NCI-H2081 treated with DMSO at 0.1 percent for 48 hours (cell line): ENCODE data around the gene ERVFRD-1.
"Not testable (repeated sequence)": the region's sequence is repeated elsewhere in the genome, so short reads cannot be mapped to it uniquely, and the experiment has no call there.

Experiments
- DNase-seq: peaks from one replicate; lab custom pipeline; 2025; lab: John Stamatoyannopoulos, UW

ERVFRD-1 gene

DNA sequence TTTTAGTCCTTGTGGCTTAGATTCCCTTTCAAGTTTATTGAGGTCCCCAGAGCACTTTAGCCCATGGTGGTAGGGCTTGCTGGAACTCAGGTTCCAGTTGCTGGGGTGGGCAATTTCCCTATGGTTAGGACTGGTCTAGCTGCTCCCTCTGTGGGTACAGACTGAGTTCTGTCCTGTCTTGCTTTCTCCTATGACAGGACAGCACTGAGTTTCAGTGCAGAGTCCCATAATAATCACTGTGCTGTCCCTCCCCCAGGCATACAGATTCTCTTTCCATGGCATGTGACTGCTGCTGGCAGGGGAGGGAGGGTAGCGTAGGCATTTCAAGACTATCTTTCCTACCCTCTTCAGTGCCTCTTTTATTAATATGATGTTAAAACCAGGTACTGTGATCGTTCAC lies 17.1 kb upstream of the ERVFRD-1 start:
- DNase-seq: no peak

DNA sequence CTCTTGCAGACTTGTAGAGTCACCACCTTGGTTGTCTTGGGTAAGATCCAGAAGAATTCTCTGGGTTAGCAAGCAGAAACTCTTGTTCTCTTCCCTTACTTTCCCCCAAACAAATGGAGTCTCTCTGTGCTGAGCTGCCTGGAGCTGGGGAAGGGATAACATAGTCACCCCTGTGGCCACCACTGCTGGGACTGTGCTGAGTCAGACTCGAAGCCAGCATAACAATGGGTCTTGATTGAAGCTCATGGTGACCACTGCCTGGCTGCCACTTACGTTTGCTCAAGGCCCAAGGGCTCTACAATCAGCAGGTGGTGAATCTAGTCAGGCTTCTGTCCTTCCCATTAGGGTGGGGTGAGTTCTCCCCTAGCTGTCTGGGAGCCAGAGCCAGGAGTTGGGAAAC lies 15.4 kb upstream of the ERVFRD-1 start:
- no peak for DNase-seq

DNA sequence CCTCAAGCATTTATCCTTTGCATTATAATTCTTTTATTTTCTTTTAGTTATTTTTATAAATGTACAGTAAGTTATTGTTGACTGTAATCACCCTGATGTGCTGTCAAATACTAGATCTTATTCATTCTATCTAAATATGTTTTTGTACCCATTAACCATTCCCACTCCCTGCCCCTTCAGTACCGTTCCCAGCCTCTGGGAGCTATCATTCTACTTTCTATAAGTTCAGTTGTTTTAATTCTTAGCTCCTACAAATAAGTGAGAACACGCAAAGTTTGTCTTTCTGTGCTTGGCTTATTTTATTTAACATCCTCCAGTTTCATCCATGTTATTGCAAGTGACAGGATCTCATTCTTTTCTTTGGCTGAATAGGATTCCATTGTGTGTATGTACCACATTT lies 12.5 kb upstream of the ERVFRD-1 start:
- DNase-seq: no peak

DNA sequence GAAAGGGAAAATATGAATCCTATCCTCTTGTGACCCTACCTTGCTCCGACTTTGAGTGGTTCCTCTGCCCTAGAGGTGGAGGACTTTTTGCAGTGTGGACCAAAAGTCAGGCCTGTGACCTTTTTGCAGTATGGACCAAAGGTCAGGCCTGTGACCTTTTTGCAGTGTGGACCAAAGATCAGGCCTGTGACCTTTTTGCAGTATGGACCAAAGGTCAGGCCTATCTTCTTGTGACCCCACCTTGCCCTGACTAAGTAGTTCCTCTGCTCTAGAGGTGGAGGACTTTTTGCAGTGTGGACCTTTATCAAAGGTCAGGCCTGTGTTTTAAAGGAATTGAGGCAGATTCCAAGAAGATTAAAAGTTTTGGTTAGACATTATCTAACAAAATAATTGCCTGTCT lies 10.9 kb upstream of the ERVFRD-1 start:
- no peak for DNase-seq

DNA sequence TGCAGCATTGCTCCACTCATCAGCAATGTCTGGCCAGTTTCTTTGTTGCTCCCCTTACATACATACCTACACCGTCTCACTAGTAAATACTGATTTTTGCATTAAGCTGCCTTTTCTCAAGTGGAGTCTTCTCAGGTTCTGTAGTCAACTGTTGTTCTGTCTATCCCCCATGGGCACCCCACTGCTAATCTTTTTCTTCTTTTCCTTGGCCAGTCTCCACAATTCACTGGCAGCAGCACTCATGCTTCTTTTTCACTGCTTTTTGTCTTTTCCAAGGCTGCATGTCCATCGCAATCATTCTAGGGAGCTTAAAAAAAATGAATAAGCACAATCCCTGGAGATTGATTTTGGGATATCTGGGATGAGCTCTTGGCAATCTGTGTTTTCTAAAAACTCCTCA lies 10.3 kb upstream of the ERVFRD-1 start:
- no peak for DNase-seq

DNA sequence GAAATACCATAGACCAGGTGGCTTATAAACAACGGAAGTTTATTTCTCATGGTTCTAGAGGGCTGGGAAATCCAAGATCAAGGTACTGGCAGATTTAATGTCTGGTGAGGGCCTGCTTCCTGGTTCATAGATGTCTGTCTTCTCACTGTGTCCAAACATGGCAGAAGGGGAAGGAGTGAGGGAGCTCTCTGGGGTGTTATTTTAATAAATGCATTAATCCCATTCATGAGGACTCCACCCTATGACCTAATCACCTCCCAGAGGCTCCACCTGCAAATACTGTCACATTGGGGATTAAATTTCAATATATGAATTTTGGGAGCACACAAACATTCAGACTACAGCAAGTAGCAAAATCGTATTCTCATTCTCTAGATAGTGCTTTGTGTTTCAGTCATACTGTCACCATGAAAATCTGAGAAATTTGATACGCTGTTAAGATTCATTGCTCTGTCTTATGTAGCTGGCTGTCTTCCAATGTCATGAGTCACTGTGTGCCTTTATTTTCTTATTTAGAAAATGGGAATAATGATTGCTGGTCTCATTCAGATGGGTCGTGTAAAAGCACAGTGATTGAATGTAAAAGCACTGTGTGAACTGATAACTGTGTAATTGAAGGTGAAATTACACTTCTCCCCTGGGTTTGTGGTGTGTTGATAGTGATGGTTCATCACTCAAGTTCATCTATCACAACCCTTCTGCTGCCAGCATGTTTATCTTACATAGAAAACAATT lies 8.9 kb upstream of the ERVFRD-1 start:
- DNase-seq: peak; percentile 8

DNA sequence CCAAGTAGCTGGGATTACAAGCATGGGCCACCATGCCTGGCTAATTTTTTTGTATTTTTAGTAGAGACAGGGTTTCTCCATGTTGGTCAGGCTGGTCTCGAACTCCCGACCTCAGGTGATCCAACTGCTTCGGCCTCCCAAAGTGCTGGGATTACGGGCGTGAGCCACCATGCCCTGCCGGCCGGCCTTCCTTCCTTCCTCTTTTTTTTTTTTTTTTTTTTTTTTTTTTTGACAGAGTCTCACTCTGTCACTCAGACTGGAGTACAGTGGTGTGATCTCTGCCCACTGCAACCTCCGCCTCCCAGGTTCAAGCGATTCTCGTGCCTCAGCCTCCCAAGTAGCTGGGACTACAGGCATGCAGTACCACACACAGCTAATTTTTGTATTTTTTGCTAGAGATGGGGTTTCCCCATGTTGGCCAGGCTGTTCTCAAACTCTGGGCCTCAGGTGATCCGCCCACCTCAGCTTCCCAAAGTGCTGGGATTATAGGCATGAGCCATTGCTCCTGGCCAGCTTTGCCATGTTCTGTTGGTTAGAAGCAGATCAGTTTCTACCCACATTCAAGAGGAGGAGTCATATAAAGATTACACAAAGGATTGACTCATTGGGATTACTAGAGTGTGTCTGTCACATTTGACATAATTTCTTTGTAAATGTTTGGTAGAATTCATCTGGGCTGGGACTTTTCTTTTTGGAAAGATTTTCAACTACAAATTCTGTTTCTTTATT lies 4.4 kb upstream of the ERVFRD-1 start:
- not testable (repeated sequence) for DNase-seq

DNA sequence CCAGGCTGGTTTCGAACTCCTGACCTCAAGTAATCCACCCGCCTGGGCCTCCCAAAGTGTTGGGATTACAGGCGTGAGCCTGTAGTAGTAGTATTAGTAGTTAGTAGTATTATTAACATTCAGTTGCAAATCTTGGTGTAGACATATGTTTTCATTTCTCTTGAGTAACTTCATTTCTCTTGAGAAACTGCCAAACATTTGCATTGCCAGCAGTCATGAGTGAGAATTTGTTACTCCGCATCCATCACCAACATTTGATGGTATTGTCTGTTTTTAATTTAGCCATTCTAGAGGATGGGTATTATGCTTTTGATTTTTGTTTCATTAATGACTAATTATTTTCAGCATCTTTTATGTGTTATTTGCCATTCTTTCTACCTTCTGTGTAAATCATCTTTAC lies 1.5 kb upstream of the ERVFRD-1 start:
- DNase-seq: no peak

DNA sequence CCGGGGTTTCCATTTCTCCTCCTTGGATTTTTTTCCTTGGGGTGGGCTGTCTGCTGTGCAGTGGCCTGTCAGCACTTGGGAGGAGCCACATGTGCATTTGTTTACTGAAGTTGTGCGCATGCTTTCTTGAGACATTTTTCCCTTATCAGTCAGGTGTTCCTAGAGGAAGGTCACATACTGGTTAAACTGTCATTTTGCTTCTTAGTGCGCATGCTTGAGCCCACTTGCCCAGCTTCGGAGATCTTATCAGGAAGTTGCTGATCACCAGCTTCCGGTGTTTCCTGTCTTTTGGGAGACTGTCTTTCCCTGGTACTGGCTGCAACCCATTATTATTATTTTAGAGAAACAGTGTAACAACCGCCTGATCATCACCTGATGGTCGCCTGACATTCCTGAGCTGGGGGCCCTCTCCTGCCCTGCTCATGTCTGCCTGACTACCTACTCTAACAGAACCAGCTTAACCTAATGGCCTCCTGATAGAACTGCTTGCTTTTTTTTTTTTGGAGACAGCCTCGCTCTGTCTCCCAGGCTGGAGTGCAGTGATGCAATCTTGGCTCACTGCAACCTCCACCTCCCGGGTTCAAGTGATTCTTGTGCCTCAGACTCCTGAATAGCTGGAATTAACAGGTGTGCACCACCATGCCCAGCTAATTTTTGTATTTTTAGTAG lies 378 bp upstream of the ERVFRD-1 start:
- no peak for DNase-seq

DNA sequence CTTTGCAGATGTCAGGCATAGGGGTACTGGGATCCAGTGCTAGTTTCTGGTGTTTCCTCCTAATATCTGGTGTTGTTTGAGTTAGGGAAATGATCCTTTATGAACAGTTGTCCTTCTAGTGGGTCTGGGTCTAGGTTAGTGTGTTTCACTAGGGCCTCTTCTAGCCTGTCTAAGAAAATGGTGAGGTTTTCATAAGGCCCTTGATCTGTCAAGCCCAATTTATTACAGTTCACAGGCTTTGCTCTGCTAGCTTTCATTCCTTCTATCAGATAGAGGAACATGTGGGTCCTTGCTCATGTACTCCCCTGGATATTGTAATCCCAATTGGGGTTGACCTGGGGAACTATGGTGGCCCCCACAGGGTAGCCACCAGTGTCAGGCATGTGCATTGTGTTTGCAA lies 2.8 kb downstream of the ERVFRD-1 start:
- no peak for DNase-seq

DNA sequence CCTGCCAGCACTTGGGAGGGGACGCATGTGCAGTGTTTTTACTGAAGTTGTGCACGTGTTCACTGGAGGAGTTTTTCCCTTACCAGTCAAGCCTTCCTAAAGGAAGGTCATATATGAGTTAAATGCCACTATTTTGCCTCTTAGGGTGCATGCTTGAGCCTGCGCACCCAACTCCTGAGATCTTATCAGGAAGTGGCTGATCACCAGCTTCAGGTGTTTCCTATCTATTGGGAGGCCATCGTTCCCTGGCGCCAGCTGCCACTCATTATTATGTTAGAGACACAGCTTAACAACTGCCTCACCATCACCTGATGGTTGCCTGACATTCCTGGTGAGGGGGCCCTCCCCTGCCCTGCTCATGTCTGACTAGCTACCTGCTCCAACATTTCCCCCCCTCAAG lies 8.5 kb downstream of the ERVFRD-1 start:
- no peak for DNase-seq

DNA sequence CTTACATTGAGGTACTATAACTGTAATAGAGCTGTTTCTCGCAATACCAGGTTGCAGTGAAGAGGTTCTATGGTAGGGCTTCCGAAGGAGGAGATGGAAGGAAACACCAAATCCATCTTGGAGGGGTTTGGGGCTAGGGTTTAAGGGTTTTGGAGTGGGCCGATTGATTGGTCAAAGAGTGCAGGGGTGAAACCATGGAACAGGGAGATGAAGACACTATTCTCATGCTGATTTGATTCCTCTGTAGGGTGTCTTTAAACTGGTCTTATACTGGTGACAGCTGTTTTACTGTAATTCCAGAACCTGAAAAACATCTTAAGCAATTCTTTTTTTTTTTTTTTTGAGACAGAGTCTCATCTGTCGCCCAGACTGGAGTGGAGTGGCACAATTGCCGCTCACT lies 10.1 kb downstream of the ERVFRD-1 start:
- no peak for DNase-seq

DNA sequence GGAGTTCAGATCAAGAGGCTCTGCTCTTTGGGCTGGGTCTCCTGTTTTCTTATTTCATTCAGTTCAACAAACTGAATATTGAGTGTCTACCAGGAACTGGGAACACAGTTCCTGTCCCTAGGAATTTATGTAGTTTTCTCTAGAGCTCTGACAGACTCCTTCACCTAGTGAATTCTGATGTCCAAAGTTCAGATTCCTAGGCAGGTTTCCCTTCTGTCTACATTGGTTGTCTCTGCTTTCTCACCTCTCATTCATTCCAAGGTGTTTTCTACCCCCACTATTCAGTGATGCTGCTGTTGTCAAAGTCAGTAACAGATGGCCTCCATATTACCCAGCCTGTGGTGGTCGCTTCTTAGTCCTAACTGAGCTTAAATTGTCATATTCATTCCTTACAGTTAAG lies 13.5 kb downstream of the ERVFRD-1 start:
- DNase-seq: no peak

DNA sequence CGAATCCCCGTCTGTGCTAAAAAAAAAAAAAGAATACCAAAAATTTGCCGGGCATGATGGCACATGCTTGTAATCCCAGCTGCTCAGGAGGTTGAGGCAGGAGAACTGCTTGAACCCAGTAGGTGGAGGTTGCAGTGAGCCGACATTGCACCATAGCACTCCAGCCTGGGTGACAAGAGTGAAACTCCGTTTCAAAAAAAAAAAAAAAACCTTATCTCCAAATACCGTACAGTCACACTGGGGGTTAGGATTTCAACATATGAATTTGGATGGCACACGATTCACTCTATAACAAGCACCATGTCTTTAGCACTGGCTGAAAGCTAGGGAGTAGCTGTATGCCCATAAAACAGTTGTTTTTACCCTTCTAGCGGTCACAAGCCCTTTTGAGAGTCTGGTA lies 14.0 kb downstream of the ERVFRD-1 start:
- no peak for DNase-seq

DNA sequence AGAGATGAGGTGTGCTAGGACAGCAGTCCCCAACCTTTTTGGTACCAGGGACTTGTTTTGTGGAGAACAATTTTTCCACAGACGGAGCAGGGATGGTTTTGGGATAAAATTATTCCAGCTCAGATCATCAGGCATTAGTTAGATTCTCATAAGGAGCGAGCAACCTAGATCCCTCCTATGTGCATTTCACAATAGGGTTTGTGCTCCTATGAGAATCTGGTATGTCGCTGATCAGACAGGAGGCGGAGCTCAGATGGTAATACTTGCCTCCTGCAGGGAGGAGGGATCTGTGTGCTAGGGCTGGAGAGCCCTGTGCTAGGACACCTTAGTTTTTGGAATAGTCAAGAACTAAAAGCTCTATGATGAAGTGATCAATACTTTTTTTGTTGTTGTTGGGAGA lies 15.4 kb downstream of the ERVFRD-1 start:
- DNase-seq: peak; percentile 11

DNA sequence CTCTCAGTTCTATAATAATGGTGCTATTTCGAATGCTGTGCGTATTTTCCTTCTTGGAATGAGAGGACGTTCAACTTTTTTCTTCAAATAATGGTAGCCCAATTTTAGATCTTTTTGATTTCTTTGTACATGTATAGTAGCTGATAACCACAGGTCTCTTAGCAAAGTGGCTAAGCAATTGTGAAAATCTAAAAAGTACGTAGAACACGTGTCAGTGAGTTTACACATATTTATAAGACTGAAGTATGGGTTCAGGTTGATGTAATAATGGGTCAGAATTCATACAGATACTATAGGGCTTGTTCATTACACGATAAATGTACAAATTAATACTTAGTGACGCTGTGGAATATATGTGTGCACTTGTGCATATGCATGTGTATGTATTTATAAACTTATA lies 16.6 kb downstream of the ERVFRD-1 start:
- no peak for DNase-seq

DNA sequence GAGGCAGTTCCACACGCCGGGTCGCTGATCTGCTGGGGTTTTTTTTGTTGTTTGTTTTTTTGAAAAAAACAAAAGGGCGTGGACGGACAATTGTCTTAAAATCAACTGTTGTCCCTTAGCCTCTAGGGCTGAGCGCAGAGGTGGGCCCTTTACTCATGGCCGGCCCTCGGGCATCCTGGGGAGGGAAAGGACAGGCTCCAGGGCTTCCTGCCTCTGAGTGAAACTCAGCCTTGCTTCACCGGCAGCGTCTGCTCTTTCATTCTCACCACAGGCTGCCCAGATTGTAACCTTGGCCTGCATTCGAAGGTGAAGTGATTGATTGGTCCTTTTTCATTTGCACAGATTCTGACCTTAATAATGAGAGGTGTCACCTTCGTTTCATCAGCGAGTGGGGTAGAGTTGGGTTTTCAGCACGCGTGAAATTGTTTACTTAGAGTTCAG lies 17.1 kb downstream of the ERVFRD-1 start:
- no peak for DNase-seq

DNA sequence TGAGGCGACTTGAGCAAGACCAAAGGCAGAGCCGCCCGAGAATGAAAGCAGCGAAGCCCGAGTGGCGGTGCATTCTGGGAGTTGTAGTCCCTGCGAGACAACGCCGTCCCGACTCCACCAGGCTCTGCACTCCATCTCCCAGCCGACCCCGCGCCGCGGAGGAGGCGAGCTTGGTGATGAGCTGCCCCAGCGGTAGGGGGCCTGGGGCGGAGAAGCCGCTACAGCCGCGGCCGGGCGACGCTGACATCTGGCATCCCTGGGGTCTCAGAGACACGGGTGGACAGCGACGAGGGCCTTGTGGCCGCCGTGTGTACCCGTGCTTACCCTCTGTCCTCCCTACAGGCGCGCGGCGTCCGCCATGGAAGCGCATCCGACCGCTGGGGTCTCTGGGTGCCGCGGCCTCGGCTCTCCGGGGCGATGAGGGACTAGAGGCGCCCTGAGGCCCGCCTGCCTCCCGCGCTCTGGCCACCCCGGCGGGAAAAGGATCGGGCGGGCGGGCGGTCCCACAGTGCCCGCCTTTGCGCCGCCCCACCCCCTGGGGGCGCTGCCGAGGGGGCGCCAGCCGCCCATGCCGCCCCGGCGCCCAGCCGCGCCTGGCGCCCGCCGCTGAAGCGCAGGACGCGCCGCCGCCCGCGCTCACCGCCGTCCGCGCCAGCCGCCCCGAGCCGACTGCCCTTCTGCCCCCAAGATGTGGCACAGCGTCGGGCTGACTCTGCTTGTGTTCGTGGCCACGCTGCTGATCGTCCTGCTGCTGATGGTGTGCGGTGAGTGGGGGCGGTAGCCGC lies 17.7 kb downstream of the ERVFRD-1 start, which contains the start of gene SMIM13:
SMIM13 (plus strand) TSS at position 209 of the 785 bp plus-strand sequence; CDS start at position 689, 480 bp downstream.
- DNase-seq: peak; percentile 89

DNA sequence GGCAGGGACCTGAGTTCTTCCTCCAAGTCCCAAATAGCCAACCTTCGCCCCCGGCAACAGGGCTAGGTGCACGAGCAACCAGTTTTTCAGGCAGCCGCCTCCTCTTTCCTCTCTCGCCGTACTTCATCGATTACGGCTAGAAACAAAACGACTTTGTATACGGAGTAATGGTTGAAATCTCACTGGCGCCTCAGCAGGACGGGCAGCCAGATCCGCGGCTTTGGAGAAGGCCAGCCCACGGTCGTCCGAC lies 18.2 kb downstream of the ERVFRD-1 start:
- DNase-seq: no peak

DNA sequence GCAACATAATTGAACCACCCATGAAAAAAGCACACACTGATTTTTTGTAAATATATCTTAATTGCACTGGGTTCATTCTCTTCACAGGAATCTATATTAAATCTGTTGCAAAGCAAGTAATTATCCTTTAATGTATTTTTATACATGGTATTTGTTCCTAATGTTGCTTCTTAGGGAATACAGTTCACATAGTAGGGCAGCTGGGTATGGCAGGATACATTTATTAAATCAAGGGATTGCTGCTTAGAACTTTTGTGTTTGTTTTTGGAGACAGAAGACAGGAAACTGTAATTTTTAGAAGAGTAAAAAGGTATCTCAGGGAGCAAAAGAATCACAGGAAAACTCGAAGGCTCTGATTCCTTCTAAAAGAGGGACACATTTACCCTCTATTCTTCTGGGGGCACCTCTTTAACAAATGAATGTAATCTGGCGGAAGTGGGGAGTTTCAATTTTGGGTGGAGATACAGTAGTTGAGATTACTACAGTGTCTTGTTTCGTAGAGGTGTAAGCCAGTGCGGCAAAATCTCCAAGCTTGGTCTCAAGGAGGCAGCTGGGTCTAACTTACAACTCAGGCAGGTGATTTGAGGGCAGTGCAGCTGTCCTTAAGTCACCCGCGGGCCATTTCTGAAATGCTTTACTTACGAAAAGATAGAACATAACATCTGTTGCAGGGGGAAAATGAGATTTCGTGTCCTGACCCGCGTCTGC lies 18.7 kb downstream of the ERVFRD-1 start:
- DNase-seq: no peak

DNA sequence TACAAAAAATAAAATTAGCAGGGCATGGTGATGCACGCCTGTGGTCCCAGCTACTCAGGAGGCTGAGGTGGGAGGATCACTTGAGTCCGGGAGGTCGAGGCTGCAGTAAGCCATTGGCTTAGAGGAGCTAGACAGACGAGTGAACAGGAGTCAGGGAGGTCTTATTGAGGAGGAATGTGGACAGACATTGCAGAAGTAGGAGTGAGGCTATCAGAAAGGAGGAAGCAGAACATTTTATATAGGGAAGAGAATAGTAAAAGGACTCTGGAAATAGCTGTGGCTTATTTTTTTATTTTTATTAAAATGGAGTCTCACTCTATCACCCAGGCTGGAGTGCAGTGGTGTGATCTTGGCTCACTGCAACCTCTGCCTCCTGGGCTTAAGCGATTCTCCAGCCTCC lies 20.4 kb downstream of the ERVFRD-1 start:
- DNase-seq: not testable (repeated sequence)

DNA sequence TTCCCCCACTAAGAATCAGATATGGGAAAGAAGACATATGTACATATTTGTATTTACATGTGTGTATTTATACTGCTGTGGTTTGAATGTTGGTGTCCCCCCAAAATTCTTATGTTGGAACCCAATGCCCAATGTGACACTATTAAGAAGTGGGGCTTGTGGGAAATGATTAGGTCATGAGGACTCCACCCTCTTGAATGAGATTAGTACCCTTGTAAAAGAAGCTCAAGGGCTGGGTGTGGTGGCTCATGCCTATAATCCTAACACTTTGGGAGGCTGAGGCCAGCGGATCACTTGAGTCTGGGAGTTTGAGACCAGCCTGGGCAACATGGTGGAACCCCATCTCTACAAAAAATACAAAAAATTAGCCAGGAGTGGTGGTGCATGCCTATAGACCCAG lies 21.8 kb downstream of the ERVFRD-1 start:
- DNase-seq: no peak
